Measurements from ENCODE around the gene CLDN8.

DNA sequence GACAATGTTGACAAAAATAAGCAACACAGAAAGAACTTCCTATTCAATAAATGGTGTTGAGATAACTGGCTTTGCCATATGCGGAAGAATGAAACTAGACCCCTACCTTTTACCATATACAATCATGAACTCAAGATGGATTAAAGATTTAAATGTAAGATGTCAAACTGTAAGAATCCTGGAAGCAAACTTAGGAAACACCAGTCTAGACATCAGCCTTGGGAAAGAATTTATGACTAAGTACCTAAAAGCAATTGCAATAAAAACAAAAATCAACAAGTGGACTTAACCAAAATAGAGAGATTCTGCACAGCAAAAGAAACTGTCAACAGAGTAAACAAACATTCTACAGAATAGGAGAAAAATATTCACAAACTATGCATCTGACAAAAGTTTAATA, 16.1 kb upstream of the CLDN8 start:
- no peak for TF ChIP-seq POLR2AphosphoS5 (IDR thresholded peaks at IDR 0.05)
- TF ChIP-seq, protein P1, sequence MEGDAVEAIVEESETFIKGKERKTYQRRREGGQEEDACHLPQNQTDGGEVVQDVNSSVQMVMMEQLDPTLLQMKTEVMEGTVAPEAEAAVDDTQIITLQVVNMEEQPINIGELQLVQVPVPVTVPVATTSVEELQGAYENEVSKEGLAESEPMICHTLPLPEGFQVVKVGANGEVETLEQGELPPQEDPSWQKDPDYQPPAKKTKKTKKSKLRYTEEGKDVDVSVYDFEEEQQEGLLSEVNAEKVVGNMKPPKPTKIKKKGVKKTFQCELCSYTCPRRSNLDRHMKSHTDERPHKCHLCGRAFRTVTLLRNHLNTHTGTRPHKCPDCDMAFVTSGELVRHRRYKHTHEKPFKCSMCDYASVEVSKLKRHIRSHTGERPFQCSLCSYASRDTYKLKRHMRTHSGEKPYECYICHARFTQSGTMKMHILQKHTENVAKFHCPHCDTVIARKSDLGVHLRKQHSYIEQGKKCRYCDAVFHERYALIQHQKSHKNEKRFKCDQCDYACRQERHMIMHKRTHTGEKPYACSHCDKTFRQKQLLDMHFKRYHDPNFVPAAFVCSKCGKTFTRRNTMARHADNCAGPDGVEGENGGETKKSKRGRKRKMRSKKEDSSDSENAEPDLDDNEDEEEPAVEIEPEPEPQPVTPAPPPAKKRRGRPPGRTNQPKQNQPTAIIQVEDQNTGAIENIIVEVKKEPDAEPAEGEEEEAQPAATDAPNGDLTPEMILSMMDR (IDR thresholded peaks at IDR 0.05 in 8 of 11, conservative IDR thresholded peaks at IDR 0.05 in 3 of 11): no peak

Measured in spleen (tissue), 7 donors.